ENCODE results near the gene RENBP.
A peak's percentile ranks its signal among the peaks of the same experiment; 100 is the strongest.

The RENBP gene

GRCh38 chrX:153948002-153948466 is 3.6 kb upstream of the RENBP start:
- peaks cover 43% of the 10 kb centered on the region for H3K36me3 ChIP-seq

DNA sequence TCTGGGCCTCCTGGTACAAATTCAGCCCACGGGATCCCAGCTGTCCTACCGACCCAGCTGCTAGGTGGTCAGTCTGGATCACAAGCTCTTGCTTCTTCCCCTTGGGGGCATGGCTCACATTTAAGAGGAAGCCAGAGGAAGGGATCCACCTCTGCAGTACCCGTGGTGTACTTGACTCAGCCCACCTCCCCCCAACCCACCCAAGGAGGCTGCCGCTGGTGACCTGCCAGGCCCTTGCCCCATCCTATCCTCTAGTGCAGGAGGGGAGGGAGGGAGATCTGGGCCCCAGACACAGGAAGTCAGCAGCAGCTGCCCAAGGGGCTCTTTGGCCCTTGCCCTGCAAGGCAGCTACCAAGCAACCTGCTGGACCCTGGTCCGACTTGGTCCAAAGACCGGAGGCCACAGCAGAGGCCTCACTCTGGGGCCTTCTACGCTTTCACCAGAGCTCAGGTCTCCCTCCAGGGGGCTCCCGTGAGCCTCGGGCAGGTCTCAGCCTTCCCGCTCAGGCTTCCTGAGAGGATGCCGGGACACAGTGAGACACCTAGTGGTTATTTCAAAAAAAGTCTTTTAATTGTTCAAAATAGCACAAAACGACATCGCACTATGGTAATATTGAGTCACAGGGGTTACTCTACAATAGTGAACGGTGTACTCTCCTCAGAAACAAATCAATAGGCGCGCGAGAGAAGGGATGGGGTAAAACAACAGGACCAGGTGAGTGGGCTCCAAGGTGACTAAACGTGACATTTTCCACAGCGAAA is 2.7 kb upstream of the RENBP start:
- TF ChIP-seq, protein P1, sequence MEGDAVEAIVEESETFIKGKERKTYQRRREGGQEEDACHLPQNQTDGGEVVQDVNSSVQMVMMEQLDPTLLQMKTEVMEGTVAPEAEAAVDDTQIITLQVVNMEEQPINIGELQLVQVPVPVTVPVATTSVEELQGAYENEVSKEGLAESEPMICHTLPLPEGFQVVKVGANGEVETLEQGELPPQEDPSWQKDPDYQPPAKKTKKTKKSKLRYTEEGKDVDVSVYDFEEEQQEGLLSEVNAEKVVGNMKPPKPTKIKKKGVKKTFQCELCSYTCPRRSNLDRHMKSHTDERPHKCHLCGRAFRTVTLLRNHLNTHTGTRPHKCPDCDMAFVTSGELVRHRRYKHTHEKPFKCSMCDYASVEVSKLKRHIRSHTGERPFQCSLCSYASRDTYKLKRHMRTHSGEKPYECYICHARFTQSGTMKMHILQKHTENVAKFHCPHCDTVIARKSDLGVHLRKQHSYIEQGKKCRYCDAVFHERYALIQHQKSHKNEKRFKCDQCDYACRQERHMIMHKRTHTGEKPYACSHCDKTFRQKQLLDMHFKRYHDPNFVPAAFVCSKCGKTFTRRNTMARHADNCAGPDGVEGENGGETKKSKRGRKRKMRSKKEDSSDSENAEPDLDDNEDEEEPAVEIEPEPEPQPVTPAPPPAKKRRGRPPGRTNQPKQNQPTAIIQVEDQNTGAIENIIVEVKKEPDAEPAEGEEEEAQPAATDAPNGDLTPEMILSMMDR (IDR thresholded peaks at IDR 0.05; ENCODE audit: low read depth, low read length) = peak; percentile 86
- Histone ChIP-seq H3K9me3 (no peaks in the 10 kb centered on the region), H3K36me3 (peaks cover 34% of the 10 kb centered on the region), H3K27me3 (no peaks in the 10 kb centered on the region), H3K4me1 (no peaks in the 10 kb centered on the region; the same call in 1 of the 2 replicates), H3K4me3 (ENCODE audit: low read depth, low read length) (no peak overlapping the region)
- DNase-seq = peak; percentile 86

More at GRCh38 chrX:153948002-153948466, 3.6 kb upstream of the RENBP start:
- Histone ChIP-seq H3K9me3 (no peaks in the 10 kb centered on the region), H3K4me1 (peaks cover 3% of the 10 kb centered on the region), H3K27me3 (no peaks in the 10 kb centered on the region), H3K4me3 (ENCODE audit: low read depth, low read length) (no peak overlapping the region)
- no peak for DNase-seq
- TF ChIP-seq, protein P1 (IDR thresholded peaks at IDR 0.05; ENCODE audit: low read depth, low read length) = no peak

DNA sequence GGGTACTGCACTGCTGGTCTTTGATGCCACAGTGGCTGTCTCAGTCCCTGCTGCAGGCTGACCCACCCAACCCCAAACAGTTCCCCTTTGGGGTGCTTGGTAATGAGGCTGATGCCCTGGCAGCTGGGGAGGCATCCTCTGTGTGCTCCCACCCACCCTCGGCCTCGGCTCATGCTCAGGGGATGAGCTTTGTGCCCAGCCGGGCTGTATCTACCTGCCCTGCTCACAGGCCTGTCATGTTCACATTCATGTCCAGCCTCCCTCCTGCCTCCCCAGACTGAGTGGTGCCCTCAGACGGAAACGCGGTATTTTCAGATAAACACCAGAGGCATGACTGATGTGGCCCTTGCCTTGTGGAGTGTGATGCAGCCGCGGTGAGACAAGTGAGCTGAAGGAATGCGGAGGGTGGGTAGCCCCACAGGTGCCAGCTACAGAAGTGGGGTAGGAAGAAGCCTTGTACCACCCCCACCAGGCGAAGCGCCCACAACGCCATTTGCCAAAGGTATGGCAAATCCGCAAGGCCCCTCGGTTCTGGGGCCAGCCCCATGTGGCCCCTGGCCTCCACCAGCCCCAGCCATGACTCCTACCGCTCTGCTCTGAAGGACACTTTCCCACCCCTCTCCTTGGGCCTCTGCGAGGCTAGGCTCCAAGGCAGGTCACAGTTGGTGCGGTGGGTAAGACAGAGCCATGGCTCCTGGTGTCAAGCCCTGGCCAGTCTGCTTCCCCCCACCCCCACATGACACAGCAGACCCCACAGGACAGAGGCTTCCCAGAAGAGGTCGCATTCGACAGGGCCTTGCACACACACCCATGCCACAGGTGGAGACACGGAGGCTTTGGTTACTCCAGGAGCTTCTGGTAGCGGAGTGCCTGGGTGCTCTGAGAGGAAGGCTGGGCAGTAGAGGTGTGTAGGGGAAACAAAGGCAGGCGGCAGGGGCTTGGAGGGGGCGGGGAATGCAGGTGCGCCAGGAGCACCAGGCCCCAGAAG is 1.8 kb upstream of the RENBP start:
- Histone ChIP-seq H3K4me1 (no peaks in the 10 kb centered on the region; the same call in 1 of the 2 replicates), H3K27me3 (no peaks in the 10 kb centered on the region), H3K9me3 (no peaks in the 10 kb centered on the region), H3K4me3 (ENCODE audit: low read depth, low read length) (no peak overlapping the region), H3K36me3 (peaks cover 25% of the 10 kb centered on the region)
- no peak for DNase-seq
- TF ChIP-seq, protein P1 (IDR thresholded peaks at IDR 0.05; ENCODE audit: low read depth, low read length) = no peak

DNA sequence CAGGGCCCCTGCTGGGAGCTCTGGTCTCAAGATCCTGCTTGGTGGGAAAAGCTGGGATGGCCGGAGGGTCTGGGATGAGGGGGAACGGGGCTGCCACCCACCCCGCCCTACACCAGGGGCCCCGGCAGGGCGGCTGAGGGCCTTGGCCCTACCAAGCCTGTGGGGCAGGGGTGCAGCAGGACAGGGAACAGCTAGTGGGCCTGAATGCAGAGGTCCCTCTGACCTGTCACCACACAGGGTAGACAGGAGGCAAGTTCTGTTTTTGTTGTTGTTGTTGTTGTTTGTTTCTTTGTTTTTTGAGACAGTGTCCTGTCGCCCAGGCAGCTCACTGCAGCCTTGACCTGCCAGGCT is 332 bp upstream of the RENBP start:
- Histone ChIP-seq H3K4me3 (ENCODE audit: low read depth, low read length) (no peak overlapping the region; the same call in 1 of the 2 replicates), H3K4me1 (no peaks in the 10 kb centered on the region; the same call in 1 of the 2 replicates)

DNA sequence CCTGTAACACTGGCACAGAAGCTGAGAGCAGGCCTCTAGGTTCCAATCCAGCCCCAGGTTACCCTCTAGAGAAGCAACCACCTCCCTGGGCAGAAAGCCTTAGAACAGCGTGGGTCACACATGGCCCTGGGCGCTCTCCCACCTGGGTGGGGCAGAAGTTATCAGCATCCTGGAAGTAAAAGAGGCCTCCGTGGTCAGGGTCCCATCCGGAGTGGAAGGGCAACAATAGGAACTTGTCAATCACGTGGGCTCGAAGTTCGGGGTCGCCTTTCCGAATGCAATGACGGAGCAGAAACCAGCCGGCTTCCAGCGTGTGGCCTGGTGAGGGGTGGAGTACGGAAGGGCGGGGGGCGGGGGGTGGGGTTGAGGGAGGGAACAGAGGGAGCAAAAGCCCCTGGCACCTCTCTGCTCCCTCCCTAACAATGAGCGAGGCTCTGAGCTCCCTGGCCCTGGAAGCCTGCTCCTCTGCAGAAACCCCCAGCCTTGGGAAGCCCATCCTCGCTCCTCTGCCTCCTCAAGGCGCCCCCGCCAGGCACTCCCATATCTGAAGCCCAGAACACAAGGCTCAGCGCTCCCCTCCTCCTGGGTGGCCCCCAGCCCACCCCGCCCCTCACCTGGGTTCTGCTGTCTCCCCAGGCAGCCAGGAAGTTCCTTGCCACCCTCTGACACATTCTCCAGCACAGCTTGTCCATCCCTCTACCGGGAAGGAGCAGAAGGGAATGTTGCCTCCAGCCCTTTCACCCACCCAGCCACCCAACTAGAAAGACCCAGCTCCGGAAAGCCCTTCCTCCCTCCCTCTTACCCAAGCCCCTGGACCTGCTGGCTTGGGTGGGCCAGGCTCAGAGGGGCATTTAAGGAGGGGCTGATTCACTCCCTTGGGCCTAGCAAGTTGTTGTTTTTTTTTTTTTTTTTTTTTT is 2.8 kb downstream of the RENBP start:
- Histone ChIP-seq H3K27me3 (no peaks in the 10 kb centered on the region), H3K4me1 (no peaks in the 10 kb centered on the region), H3K4me3 (ENCODE audit: low read depth, low read length) (no peak overlapping the region), H3K36me3 (no peaks in the 10 kb centered on the region), H3K9me3 (no peaks in the 10 kb centered on the region)
- TF ChIP-seq, protein P1 (IDR thresholded peaks at IDR 0.05; ENCODE audit: low read depth, low read length) = no peak
- no peak for DNase-seq

More for the DNA sequence above, 332 bp upstream of the RENBP start:
- H3K27me3 ChIP-seq = no peaks in the 10 kb centered on the region
- TF ChIP-seq, protein P1 (IDR thresholded peaks at IDR 0.05; ENCODE audit: low read depth, low read length) = no peak
- no peaks in the 10 kb centered on the region for H3K9me3 ChIP-seq
- no peak for DNase-seq
- peaks cover 10% of the 10 kb centered on the region for H3K36me3 ChIP-seq
